ENCODE measurements around the gene LPCAT1. TPM values are rescaled to one million over a fixed set of nuclear protein-coding genes. Genes with fewer than 3 reads are reported as not detected.

The LPCAT1 gene
- total and polyA plus RNA-seq, 2 experiments from 2014 or later, result 22.2 to 48.4 TPM

GRCh38 chr5:1536322-1536845 lies 12.6 kb upstream of the LPCAT1 start:
- no peaks in the 10 kb centered on the region for H3K9me3 ChIP-seq (ENCODE audit: low read depth)
- no peaks in the 10 kb centered on the region for H3K36me3 ChIP-seq (ENCODE audit: low read depth)
- peak overlapping the region; percentile 51 for H3K4me2 ChIP-seq (ENCODE audit: unreplicated experiment)
- peak overlapping the region; percentile 66 for H3K4me3 ChIP-seq
- no peaks in the 10 kb centered on the region for H3K27me3 ChIP-seq (replicated peaks; ENCODE audit: insufficient read depth)
- no peaks in the 10 kb centered on the region for H3K79me2 ChIP-seq (ENCODE audit: insufficient read depth)
- H3K9me2 ChIP-seq (ENCODE audit: insufficient read depth), result no peaks in the 10 kb centered on the region
- in situ Hi-C loops (cut with MboI), result no loop called here
- WGBS, 2 experiments (ENCODE audit: low coverage in 1 of 2, low lambda C conversion rate in 2 of 2, missing lambda C conversion rate in 2 of 2), result 79 to 80% methylated on average over 8 of the region's 8 CpGs
- TF ChIP-seq EZH2 (IDR thresholded peaks at IDR 0.05; ENCODE audit: insufficient read depth, poor library complexity, severe bottlenecking), result no peak
- no peak for TF ChIP-seq EZH2phosphoT487 (IDR thresholded peaks at IDR 0.05; ENCODE audit: insufficient read depth, low read depth)
- peaks cover 3% of the 10 kb centered on the region for H3F3A ChIP-seq (ENCODE audit: insufficient read depth)
- peak overlapping the region; percentile 41 for H3K9ac ChIP-seq
- DNase-seq, result peak; percentile 47
- no peak overlapping the region for H3K27ac ChIP-seq
- H4K20me1 ChIP-seq (ENCODE audit: insufficient read depth), result no peaks in the 10 kb centered on the region
- 0 out of 2 replicates have a peak, but pooled peaks cover 8% of the 10 kb centered on the region for H3K4me1 ChIP-seq (ENCODE audit: insufficient read depth)
- H2AFZ ChIP-seq, result peak overlapping the region; percentile 85

GRCh38 chr5:1535646-1536045 lies 11.9 kb upstream of the LPCAT1 start:
- Histone ChIP-seq H3K27ac (no peak overlapping the region), H3K9me3 (ENCODE audit: low read depth) (no peaks in the 10 kb centered on the region), H3K36me3 (ENCODE audit: low read depth) (no peaks in the 10 kb centered on the region), H2AFZ (no peak overlapping the region), H3K4me1 (ENCODE audit: insufficient read depth) (0 out of 2 replicates have a peak, but pooled peaks cover 8% of the 10 kb centered on the region), H3K9me2 (ENCODE audit: insufficient read depth) (no peaks in the 10 kb centered on the region), H3K4me3 (no peak overlapping the region), H3K27me3 (replicated peaks; ENCODE audit: insufficient read depth) (no peaks in the 10 kb centered on the region), H4K20me1 (ENCODE audit: insufficient read depth) (no peaks in the 10 kb centered on the region), H3K9ac (no peak overlapping the region), H3F3A (ENCODE audit: insufficient read depth) (no peaks in the 10 kb centered on the region), H3K79me2 (ENCODE audit: insufficient read depth) (no peaks in the 10 kb centered on the region), H3K4me2 (ENCODE audit: unreplicated experiment) (no peak overlapping the region)
- WGBS, 2 experiments (ENCODE audit: low coverage in 1 of 2, low lambda C conversion rate in 2 of 2, missing lambda C conversion rate in 2 of 2), result 71 to 74% methylated on average over 3 of the region's 3 CpGs
- TF ChIP-seq EZH2 (IDR thresholded peaks at IDR 0.05; ENCODE audit: insufficient read depth, poor library complexity, severe bottlenecking) (no peak), EZH2phosphoT487 (IDR thresholded peaks at IDR 0.05; ENCODE audit: insufficient read depth, low read depth) (no peak)
- no peak for DNase-seq
- in situ Hi-C loops (cut with MboI), result no loop called here

- TF ChIP-seq EZH2phosphoT487 (IDR thresholded peaks at IDR 0.05; ENCODE audit: insufficient read depth, low read depth) (no peak), EZH2 (IDR thresholded peaks at IDR 0.05; ENCODE audit: insufficient read depth, poor library complexity, severe bottlenecking) (no peak)
- H3K9me3 ChIP-seq (ENCODE audit: low read depth), result no peaks in the 10 kb centered on the region
- no peak overlapping the region for H3K9ac ChIP-seq
- WGBS, 2 experiments (ENCODE audit: low coverage in 1 of 2, low lambda C conversion rate in 2 of 2, missing lambda C conversion rate in 2 of 2), result 39 to 54% methylated on average over 1 of the region's 1 CpG
- H3K36me3 ChIP-seq (ENCODE audit: low read depth), result no peaks in the 10 kb centered on the region
- H3K27ac ChIP-seq, result no peak overlapping the region
- 0 out of 2 replicates have a peak, but pooled peaks cover 8% of the 10 kb centered on the region for H3K4me1 ChIP-seq (ENCODE audit: insufficient read depth)
- no peak overlapping the region for H2AFZ ChIP-seq
- H3K79me2 ChIP-seq (ENCODE audit: insufficient read depth), result no peaks in the 10 kb centered on the region
- DNase-seq, result no peak
- H3K4me2 ChIP-seq (ENCODE audit: unreplicated experiment), result no peak overlapping the region
- in situ Hi-C loops (cut with MboI), result no loop called here
- H3K27me3 ChIP-seq (replicated peaks; ENCODE audit: insufficient read depth), result no peaks in the 10 kb centered on the region
- no peaks in the 10 kb centered on the region for H4K20me1 ChIP-seq (ENCODE audit: insufficient read depth)
- H3K9me2 ChIP-seq (ENCODE audit: insufficient read depth), result no peaks in the 10 kb centered on the region
- H3K4me3 ChIP-seq, result no peak overlapping the region
- H3F3A ChIP-seq (ENCODE audit: insufficient read depth), result no peaks in the 10 kb centered on the region
Measured at GRCh38 chr5:1532384-1532783, 8.6 kb upstream of the LPCAT1 start.

GRCh38 chr5:1529498-1529897 lies 5.7 kb upstream of the LPCAT1 start:
- H3K27ac ChIP-seq, result no peak overlapping the region
- H3K36me3 ChIP-seq (ENCODE audit: low read depth), result no peaks in the 10 kb centered on the region
- no peak overlapping the region for H2AFZ ChIP-seq
- TF ChIP-seq EZH2 (IDR thresholded peaks at IDR 0.05; ENCODE audit: insufficient read depth, poor library complexity, severe bottlenecking), result no peak
- TF ChIP-seq EZH2phosphoT487 (IDR thresholded peaks at IDR 0.05; ENCODE audit: insufficient read depth, low read depth), result no peak
- no peaks in the 10 kb centered on the region for H3K9me3 ChIP-seq (ENCODE audit: low read depth)
- no peak overlapping the region for H3K9ac ChIP-seq
- H4K20me1 ChIP-seq (ENCODE audit: insufficient read depth), result no peaks in the 10 kb centered on the region
- no peaks in the 10 kb centered on the region for H3F3A ChIP-seq (ENCODE audit: insufficient read depth)
- peaks cover 2% of the 10 kb centered on the region; the same call in 1 of the 2 replicates for H3K4me1 ChIP-seq (ENCODE audit: insufficient read depth)
- no peaks in the 10 kb centered on the region for H3K9me2 ChIP-seq (ENCODE audit: insufficient read depth)
- 68 to 77% methylated on average over 3 of the region's 3 CpGs for WGBS, 2 experiments (ENCODE audit: low coverage in 1 of 2, low lambda C conversion rate in 2 of 2, missing lambda C conversion rate in 2 of 2)
- no peaks in the 10 kb centered on the region for H3K79me2 ChIP-seq (ENCODE audit: insufficient read depth)
- DNase-seq, result no peak
- no peaks in the 10 kb centered on the region for H3K27me3 ChIP-seq (replicated peaks; ENCODE audit: insufficient read depth)
- no peak overlapping the region for H3K4me3 ChIP-seq
- no peak overlapping the region for H3K4me2 ChIP-seq (ENCODE audit: unreplicated experiment)
- in situ Hi-C loops (cut with MboI), result no loop called here
